GM19397 (cell line): ENCODE data around the gene PPP1R12A.
"Not testable (repeated sequence)": the region's sequence is repeated elsewhere in the genome, so short reads cannot be mapped to it uniquely, and the experiment has no call there.

Experiments used
- ATAC-seq: cut with Tn5 transposase; IDR thresholded peaks from one replicate; pipeline ENCODE4 v1.9.1; 2021; ENCODE audit warnings: mild to moderate bottlenecking, moderate library complexity; ENCODE audit not compliant: unreplicated experiment

The PPP1R12A gene

DNA sequence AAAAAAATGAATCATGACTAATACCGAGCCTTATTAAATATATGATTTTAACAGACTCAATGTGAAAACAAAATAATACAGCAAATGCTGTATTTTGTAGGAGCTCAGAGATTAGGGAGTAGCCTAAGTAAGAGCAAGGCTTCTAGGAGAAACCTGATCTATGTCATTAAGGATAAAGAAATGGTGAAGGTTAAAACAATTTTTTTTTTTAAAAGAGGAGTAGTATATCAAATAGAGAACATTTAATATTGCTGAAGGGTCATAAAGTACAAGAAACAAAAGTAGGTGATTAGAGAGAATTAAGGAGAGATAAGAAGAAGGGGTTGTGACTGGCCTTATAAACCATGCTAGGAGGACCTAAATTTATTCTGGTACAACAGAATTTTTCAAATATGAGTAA lies 39.1 kb downstream of the PPP1R12A start:
- ATAC-seq = no peak

DNA sequence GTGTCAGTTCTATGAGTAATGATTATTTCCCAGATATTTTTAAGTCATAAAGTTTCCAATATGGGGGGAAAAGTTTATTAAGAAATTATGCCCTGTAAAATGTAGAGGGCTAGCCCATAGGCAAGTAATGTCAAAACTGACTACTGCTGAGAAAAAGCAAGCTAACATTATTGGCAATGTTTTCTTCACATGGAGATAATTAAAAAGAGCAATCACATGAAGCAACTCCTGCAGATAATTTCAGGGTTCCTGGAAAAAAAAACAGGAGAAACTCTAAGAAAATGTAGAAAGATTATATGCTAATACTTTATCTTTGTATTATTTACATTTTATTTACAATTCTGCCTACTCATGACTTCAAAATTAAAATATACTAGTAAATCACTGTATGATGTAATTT lies 39.8 kb downstream of the PPP1R12A start:
- no peak for ATAC-seq

DNA sequence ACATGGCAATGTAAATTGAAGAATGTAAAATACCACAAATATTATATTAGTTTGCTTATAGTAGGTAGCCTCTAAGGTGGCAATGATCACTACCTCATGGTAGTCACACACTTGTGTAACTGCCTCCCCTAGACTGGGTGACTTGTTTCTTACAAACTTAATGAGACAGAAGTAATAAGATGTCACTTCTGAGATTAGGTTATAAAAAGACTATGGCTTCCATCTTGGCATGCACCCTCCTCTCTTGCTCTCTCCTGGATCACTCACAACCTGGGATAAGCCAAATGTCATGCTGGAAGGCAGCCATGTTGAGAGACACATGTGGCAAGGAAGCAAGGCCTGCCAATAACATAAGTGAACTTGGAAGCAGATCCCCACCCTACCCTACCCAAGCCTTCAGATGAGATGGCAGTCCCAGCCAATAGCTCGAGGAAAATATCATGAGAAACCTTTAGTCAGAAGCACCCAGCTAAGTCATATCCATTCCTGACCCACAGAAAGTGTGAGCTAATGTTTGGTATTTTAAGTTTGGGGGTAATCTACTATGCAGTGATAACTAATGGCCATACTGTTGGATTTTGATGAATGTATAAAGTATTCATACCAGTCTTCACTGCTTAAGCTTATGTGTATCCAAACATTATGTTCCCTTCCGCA lies 43.3 kb downstream of the PPP1R12A start:
- ATAC-seq = no peak

DNA sequence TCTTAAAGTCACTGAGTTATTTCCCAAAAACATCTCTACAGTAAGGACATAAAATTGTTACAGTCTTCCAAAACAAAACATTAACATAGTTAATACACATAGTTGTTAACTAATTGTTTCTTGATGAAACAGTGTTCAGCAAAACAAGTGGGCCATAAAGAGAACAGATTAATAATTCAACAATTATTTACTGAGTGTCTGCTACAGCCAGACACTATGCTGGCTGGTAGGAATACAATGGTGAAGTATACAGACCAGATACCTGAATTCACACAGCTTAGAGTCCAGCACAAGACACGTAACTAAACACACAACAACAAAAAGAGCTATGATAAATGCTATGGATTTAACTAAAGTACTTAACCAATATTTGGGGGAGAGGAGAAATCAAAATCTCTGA lies 47.0 kb downstream of the PPP1R12A start:
- no peak for ATAC-seq

DNA sequence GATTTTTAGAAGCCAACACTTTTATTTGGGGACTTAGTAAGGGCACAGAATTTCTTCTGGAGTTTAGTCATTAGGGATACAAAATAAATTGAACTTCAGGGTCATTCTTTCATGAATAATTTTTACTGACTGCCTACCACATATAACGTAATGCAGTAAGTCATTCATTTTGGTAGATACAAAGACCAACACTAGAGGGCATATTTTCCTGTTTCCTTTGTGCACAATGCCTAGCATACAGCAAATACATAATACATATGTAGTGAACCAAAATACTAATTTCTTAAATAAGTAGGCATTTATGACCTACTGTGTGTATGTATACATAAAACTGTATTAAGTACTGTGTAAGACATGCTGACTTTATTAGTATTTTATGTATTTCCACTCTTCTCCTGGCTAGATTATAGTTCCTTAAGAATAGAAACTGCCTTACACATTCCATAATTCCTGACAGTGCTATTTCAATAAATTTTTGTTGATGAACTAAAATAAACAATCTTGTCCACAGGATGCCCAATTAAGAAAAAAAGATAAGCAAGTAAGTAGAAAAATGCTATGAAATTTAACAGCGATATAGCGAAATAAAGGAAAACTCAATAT lies 47.9 kb downstream of the PPP1R12A start:
- peak; percentile 53 for ATAC-seq

DNA sequence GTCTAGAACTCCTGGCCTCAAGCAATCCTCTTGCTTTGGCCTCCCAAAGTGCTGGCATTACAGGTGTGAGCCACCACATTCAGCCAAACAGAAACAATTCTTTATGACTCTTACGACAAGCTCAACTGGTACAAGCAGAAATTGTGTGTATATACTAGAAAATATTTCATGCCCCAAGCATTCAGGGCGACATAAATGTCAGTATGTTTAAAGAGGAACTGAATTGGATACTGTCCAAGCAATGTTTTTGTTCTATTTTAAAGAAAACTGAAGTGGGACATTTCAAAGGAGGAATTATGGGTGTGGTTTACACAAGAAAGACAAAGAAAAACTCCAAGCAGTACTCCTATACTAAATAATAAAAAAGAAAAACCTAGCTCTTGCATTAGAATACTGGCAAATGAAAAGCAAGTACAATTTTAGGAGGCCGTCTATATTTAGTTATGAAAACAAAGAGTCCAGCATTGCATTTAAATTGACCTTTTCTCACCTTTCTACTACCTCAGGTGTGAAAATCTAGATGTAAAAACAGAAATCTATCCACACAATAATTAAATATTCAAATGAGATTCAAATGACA lies 48.9 kb downstream of the PPP1R12A start:
- ATAC-seq = no peak

DNA sequence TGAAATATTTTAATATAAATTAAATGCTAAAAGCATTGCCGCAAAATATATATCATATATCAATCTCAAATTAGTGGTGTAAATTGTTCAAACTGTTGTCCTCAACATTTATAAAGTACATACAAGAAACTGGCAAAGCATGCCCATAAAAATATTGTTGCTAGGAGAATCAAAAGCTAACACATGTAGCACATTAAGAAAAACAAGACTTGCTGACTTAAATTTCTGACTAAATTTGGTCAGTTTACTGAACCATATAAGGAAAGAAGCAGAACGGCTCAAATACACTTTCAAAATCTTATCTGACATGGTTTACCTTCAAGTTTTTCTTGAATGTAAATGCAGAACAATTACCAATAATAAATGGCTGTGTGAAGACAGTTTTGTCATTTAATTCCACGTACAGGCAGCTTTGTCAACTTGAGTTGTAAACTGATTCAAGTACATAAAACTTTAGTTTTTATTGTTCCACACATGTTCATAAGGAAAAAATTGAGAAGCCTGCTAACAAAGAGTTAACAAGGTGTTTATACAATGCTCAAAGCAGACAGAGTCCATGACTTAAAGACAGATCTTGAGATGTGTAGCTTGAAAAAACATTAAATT lies 50.4 kb downstream of the PPP1R12A start:
- ATAC-seq = no peak

DNA sequence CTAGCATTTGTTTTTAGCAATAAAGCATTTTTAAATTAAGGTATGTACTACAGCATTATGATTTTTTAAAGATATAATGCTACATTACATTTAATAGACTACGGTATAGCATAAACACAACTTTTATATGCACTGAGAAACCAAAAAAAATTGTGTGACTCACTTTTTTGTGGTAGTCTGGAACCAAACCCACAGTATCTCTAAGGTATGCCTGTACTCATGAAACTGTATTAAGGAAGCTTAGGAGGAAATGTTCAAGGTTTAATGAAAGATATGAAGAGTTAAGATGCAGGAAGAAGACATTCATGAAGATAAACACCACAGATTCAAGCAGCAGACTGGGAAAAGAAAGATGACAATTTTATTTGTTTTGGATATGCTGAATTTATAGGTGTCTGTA lies 51.7 kb downstream of the PPP1R12A start:
- ATAC-seq = no peak

DNA sequence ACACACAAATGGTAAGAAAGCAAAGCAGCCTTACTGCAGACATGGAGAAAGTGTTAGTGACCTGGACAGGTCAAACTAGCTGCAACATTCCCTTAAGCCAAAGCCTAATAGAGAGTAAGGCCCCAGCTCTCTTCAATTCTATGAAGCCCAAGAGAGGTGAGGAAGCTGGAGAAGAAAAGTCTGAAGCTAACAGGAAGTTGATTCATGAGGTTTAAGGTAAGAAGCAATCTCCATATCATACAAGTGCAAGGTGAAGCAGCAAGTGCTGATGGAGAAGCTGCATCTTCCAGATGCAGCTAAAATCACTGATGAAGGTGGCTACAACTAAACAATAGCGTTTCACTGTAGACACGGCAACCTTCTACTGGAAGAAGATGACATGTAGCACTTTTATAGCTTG lies 53.5 kb downstream of the PPP1R12A start:
- ATAC-seq = no peak

DNA sequence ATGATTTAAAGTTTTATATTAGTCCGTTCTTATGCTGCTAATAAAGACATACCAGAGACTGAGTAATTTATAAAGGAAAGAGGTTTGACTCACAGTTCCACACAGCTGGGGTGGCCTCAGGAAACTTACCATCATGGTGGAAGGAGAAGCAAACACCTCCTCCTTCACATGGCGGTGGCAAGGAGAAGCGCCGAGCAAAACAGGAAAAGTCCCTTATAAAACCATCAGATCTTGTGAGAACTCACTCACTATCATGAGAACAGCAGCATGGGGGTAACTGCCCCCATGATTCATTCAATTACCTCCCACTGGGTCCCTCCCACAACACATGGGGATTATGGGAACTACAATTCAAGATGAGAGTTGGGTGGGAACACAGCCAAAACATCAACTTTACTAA lies 56.4 kb downstream of the PPP1R12A start:
- not testable (repeated sequence) for ATAC-seq

DNA sequence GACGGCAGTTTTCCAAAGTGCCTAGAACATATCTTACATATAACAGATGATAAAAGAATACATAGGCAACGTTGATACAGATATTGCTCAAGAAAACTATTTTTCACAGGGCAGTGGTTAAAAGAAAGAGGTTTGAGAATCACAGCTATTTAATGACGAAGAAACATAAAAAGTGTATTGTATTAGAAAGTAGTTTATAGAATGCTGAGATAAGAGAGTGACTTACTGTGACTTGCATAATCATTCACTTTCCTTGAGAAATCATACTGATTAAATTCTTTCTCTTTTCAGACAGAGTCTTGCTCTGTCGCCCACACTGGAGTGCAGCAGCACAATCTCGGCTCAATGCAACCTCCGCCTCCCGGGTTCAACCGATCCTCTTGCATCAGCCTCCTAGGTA lies 57.7 kb downstream of the PPP1R12A start:
- ATAC-seq = no peak

DNA sequence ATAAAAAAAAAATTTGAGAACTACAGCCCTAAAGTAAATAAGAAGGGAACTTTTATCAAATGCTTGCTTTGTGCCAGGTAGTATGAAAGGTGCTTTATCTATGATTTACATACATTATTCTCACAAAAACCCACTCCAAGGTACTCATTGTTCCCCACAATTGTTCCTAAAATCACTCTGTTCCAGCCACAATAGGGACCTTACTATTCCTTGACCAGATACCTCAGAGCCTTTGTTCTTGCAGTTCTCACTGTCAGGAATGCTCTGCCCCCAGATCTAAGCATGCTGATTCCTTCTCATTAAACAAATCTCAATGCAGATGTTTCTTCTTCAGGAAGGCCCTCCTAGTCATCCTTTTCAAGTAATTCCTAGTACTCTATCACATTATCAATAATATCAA lies 60.2 kb downstream of the PPP1R12A start:
- ATAC-seq = no peak

DNA sequence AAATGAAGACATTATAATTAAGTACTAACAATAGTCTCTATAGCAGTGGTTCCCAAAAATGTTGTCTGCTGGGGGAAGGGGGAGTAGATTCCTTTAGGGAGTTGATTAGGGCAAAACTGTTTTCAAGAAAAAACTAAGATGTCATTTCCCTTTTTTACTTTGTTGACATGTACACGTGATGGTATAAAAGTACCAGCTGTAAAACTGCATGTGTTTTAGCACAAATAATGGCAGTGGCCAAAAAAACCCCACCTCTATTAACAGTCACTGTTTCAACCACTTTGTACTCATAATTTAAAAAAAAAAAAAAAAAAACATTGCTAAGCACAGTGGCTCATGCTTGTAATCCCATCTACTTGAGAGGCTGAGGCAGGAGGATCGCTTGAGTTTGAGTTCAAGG lies 61.7 kb downstream of the PPP1R12A start:
- ATAC-seq = no peak

DNA sequence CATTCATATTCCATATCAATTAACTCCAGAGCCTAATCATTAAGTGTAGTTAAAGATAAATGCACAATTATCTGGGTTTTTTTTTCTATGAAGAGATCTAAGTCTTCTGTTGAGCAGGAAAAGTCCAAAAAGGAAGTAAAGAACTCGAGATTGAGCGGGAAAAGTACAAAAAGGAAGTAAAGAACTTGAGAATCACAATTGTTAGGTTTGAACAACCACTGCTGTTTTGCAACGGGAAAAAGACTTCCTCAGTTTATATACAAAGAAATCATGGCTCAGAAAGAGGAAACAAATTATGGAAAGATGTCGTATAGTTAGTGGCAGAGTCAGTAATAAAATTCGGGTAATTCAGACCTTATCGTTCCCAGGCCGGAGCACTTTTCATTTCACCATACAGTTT lies 63.3 kb downstream of the PPP1R12A start:
- no peak for ATAC-seq

DNA sequence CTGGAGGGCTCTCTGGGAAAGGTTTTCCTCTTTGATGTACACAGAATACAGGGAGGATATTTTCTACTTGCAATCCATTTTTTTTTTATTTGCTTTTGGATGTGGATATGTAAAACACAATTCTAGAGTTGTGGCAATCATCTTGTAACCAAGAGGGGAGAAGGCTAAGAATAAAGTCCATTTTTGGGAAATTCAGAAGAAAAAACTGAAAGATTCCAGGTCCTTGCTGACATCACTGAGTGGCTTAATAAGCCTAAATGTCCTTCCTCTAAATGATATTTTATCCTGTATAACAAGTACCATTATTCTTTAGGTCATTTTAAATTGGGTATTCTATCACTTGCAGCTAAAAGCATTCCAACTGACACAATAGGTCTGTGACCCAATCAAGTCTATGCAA lies 64.0 kb downstream of the PPP1R12A start:
- no peak for ATAC-seq

DNA sequence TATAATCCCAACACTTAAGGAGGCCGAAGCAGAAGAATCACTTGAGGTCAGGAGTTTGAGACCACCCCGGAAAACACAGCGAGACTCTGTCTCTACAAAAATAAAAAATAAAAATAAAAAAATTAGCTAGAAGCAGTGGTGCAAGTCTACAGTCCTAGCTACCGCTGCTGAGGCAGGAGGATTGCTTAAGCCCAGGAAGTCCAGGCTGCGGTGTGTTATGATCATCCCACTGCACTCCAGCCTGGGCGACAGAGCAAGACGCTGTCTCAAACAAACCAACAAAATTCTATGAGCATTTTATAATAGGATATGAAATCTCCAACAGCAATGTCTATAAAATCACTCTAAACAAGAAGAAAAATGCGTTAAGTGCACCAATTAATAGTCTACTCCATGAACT lies 75.3 kb downstream of the PPP1R12A start:
- ATAC-seq = no peak

DNA sequence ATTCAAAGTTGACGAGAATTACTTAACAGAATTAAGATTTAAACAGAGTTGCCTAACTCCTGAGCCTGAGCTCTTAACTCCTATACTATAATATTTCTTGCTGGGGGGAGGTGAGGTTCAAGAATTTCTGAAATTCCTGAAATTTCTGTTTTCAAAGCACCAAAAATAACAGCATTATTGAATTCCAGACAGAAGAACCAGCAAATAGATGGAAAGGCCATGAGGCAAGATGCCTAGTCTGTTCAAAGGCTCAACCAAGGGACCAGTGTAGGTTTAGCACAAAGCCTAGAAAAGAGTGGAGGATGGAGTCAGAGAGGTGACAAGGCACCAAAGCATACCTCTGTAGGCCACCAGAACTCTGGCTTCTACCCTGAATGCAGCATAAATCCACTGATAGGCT lies 76.4 kb downstream of the PPP1R12A start:
- no peak for ATAC-seq

DNA sequence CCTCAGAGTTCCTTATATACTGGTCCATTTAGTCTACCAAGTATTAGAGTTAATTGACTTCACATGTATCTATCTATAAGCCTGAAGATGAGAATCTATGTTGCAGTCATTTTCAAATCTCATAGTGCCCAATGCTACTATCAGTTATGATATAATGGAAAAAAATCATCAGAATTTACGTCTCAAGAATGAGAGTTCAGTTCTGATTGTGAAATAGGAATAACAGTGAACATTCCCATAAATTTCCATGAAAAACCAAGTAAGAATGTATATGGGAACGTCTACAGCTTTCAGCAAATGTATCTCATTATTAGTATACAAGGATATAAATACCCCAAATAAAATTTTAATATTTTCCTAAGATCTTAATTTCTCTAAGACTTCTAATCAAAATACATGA lies 77.2 kb downstream of the PPP1R12A start:
- no peak for ATAC-seq

DNA sequence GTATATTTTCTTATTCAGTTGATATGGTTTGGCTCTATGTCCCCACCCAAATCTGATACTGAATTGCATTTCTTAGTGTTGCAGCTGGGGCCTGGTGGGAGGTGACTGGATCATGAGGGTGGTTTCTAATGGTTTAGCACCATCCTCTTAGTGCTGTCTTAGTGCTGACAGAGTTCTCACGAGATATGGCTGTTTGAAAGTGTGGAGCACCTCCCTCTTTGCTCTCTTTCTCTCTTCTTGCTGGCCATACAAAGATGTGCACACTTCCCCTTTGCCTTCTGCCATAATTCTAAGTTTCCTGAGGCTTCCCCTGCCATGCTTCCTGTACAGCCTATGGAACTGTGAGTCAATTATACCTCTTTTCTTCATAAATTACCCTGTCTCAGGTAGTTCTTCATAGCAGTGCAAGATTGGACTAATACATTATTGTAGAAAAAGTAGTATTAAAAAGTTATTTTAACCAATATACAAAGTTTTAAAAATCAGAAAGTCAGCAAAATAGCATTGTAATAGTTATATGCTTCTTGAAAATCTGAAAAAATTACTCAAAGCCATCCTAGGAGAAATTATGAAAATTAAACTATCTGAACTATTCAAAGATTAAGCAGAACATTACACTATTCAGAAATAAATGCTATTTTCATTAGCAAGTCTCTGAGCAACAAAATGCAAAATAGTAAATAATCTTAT lies 84.1 kb downstream of the PPP1R12A start:
- ATAC-seq = no peak

DNA sequence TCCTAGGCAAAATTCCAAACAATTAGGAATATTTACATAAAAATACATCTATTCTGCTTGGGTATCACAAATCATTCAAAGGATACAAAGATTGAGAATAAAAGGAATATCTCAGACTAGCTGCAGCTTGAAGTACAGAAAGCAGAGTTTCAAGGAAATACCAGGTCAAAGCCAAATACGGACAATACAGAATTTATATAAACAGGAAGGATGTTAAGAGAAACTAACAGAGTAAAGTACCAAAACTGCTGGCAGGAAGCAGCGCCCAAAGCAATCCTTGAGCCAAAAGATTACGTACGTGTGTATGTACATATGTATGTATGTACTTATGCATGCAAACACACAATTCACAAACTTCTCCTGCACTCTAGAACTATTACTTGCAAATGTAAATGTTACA lies 86.6 kb downstream of the PPP1R12A start:
- ATAC-seq = no peak

DNA sequence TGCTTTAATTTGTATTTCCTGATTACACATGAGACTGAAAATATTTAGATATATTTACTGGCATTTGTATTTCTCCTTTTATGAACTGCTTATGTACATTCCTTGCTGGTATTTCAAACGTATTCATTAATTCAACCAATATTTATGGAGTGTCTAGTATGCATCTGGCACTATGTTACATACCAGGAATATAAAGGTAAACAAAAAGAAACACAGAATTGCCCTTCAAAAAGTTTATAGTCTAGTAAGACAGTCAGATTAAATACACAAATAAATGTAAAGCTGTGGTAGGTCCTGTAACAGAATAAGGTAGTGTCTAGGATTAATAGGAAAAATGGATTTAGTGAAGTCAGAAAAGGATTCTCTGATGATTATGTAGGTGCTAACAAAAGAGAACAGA lies 87.5 kb downstream of the PPP1R12A start:
- no peak for ATAC-seq

DNA sequence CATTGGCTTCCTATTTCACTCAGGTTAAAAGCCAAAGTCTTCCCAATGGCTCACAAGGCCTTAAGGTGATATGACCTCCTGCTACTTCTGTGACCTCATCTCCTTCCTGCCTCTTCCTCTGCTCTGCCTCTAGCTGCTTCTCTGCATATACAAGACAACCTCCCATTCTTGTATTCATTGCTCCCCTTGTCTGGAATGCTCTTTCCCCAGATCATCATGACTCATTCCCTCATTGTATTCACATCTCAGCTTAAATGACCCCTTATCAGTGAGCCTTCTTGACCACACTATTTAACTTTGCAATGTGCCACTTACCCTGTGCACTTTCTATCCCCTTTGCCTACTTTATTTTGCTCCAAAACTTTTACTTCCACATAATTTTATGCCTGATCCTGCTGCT lies 90.2 kb downstream of the PPP1R12A start:
- ATAC-seq = no peak
